ENCODE data around the gene VPREB3. TPM values are rescaled to one million over a fixed set of nuclear protein-coding genes. Genes with fewer than 3 reads are reported as not detected.

The VPREB3 gene
- total and polyA plus RNA-seq, 2 of the 8 experiments (the other 6 are each of a cell fraction or from before 2014, with no cell fraction given), result 0.52 to 4.6 TPM

GRCh38 chr22:23754980-23755636 is 883 bp upstream of the VPREB3 start:
- no peak for DNase-seq (ENCODE audit: low read depth in 1 of 2, low spot score in 2 of 2)
- no peak overlapping the region for H3K14ac ChIP-seq (ENCODE audit: insufficient read length)
- H3K4ac ChIP-seq (replicated peaks; ENCODE audit: insufficient read length, low read depth, low read length), result no peak overlapping the region
- H3K18ac ChIP-seq (ENCODE audit: extremely low read depth, low read length), result no peak overlapping the region
- no peak overlapping the region for H3K9ac ChIP-seq (replicated peaks in 1 of 4; ENCODE audit: extremely low read depth in 1 of 4, low read depth in 3 of 4, low read length in 3 of 4)
- no peak overlapping the region for H2AFZ ChIP-seq (ENCODE audit: low read length)
- H4K91ac ChIP-seq (replicated peaks; ENCODE audit: insufficient read length, low read length), result no peak overlapping the region
- no peaks in the 10 kb centered on the region for H3K79me2 ChIP-seq (ENCODE audit: control insufficient read depth in 1 of 2, insufficient read depth in 2 of 2, low read length in 2 of 2)
- H3K4me2 ChIP-seq (ENCODE audit: insufficient read depth in 1 of 2, low read depth in 2 of 2, low read length in 2 of 2), result no peak overlapping the region
- no peaks in the 10 kb centered on the region for H3K27me3 ChIP-seq (replicated peaks in 1 of 4; ENCODE audit: control insufficient read depth in 3 of 4, extremely low read depth in 1 of 4, insufficient read depth in 3 of 4, low read length in 3 of 4)
- H3K79me1 ChIP-seq (ENCODE audit: low read depth, low read length), result no peaks in the 10 kb centered on the region
- H3K27ac ChIP-seq (ENCODE audit: low read depth, low read length), result no peak overlapping the region
- H3K9me3 ChIP-seq (ENCODE audit: insufficient read depth in 2 of 2, low read depth in 1 of 2, low read length in 1 of 2), result no peaks in the 10 kb centered on the region
- H4K5ac ChIP-seq (ENCODE audit: insufficient read length, low read depth, low read length), result no peak overlapping the region
- no peak overlapping the region for H3K56ac ChIP-seq (replicated peaks; ENCODE audit: insufficient read length, low read depth, low read length)
- no peak overlapping the region for H4K8ac ChIP-seq (ENCODE audit: extremely low read depth, insufficient read depth, low read length)
- CTCF ChIA-PET (ENCODE audit: partially characterized antibody), result interaction anchor here (0.8 to 2.0 kb wide), 3 partner anchors 12 to 16 kb away, joined by 3 to 6 read pairs (median 4); no protein-coding TSS in a partner anchor
- H3K4me3 ChIP-seq (ENCODE audit: extremely low read depth in 1 of 4, insufficient read depth in 2 of 4, low read depth in 3 of 4, low read length in 4 of 4), result no peak overlapping the region
- H3K36me3 ChIP-seq (ENCODE audit: control insufficient read depth in 2 of 4, insufficient read depth in 4 of 4, low read length in 3 of 4), result no peaks in the 10 kb centered on the region
- no peak overlapping the region for H2BK20ac ChIP-seq (ENCODE audit: low read length)
- H2BK12ac ChIP-seq (ENCODE audit: low read depth, low read length), result no peak overlapping the region
- no peak overlapping the region for H2BK5ac ChIP-seq (ENCODE audit: low read depth, low read length)
- no peak for FAIRE-seq
- H4K20me1 ChIP-seq (replicated peaks in 1 of 2; ENCODE audit: control insufficient read depth in 1 of 2, insufficient read depth in 2 of 2, low read length in 2 of 2), result no peaks in the 10 kb centered on the region
- no peak overlapping the region for H3K23ac ChIP-seq (ENCODE audit: insufficient read length)
- H3K4me1 ChIP-seq (replicated peaks in 1 of 4; ENCODE audit: control insufficient read depth in 3 of 4, insufficient read depth in 4 of 4, low read length in 3 of 4), result peaks cover 0 to 6% (median under 1%) of the 10 kb centered on the region in 4 experiments; a peak in 4 of 7 replicates
- H2BK15ac ChIP-seq (ENCODE audit: low read length), result no peak overlapping the region
- WGBS, 2 experiments (ENCODE audit: extremely low coverage in 1 of 2, insufficient coverage in 1 of 2, insufficient read length in 1 of 2, insufficient replicate concordance in 2 of 2, low coverage in 1 of 2, low lambda C conversion rate in 2 of 2, missing lambda C conversion rate in 1 of 2), result 91% methylated on average over 6 of the region's 6 CpGs; no CpG with 5 or more reads in 1 of the 2 experiments
- H3K23me2 ChIP-seq (ENCODE audit: low read depth, low read length), result peaks cover 10% of the 10 kb centered on the region; the same call in 1 of the 2 replicates
- POLR2A ChIA-PET (ENCODE audit: partially characterized antibody), result interaction anchor here (2.3 to 5.3 kb wide), 3 partner anchors 8 to 102 kb away, joined by 5 to 22 read pairs (median 5); partner anchors contain the start of genes C22orf15, CHCHD10 and SLC2A11
- H2AK5ac ChIP-seq (ENCODE audit: low read depth, low read length), result no peak overlapping the region
- H2BK120ac ChIP-seq (replicated peaks; ENCODE audit: low read depth, low read length), result no peak overlapping the region
- TF ChIP-seq KDM1A (IDR thresholded peaks at IDR 0.05; ENCODE audit: borderline replicate concordance, low read length), result no peak
- TF ChIP-seq RXRA (IDR thresholded peaks at IDR 0.05; ENCODE audit: insufficient read depth, low read depth, low read length), result no peak
- TF ChIP-seq USF2 (IDR thresholded peaks at IDR 0.05; ENCODE audit: low read length), result no peak
- no peak for TF ChIP-seq TAF1 (IDR thresholded peaks at IDR 0.05; ENCODE audit: low read depth, low read length)
- no peak for TF ChIP-seq TBP (IDR thresholded peaks at IDR 0.05; ENCODE audit: low read depth, low read length)
- no peak for TF ChIP-seq ATF3 (IDR thresholded peaks at IDR 0.05; ENCODE audit: insufficient read depth, low read depth, low read length)
- TF ChIP-seq RNF2 (IDR thresholded peaks at IDR 0.05; ENCODE audit: borderline replicate concordance, low read depth, low read length, missing control alignments, poor library complexity, severe bottlenecking), result no peak
